ENCODE measurements around the gene TTN. TPM values are rescaled to one million over a fixed set of nuclear protein-coding genes. Genes with fewer than 3 reads are reported as not detected.

Gene TTN
- total and polyA plus RNA-seq, 2 of the 8 experiments (the other 6 are each of a cell fraction or from before 2014, with no cell fraction given) = 0.30 to 9.7 TPM

- TF ChIP-seq RNF2 (IDR thresholded peaks at IDR 0.05; ENCODE audit: borderline replicate concordance, low read depth, low read length, missing control alignments, poor library complexity, severe bottlenecking) (no peak), SIRT6 (IDR thresholded peaks at IDR 0.05; ENCODE audit: low read length) (no peak)
- TF ChIP-seq, protein P1, sequence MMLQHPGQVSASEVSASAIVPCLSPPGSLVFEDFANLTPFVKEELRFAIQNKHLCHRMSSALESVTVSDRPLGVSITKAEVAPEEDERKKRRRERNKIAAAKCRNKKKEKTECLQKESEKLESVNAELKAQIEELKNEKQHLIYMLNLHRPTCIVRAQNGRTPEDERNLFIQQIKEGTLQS (IDR thresholded peaks at IDR 0.05; ENCODE audit: insufficient read depth, low read depth, low read length) = no peak
Measured at GRCh38 chr2:178536037-178536436, 271.2 kb downstream of the TTN start (continued).

All from H1 (cell line).